ENCODE results near the gene KLK15.

KLK15 gene

GRCh38 chr19:50829801-50830200 lies 3.6 kb downstream of the KLK15 start:
- H3K27ac ChIP-seq: 0 out of 2 replicates have a peak overlapping the region, but pooled peaks have one; percentile 18
- no peak for TF ChIP-seq ZFX (IDR thresholded peaks at IDR 0.05; ENCODE audit: borderline replicate concordance)
- TF ChIP-seq CTCF (IDR thresholded peaks at IDR 0.05): no peak

- no peak overlapping the region for H3K27ac ChIP-seq
- TF ChIP-seq CTCF (IDR thresholded peaks at IDR 0.05) (no peak), ZFX (IDR thresholded peaks at IDR 0.05; ENCODE audit: borderline replicate concordance) (no peak)
Observed at GRCh38 chr19:50827476-50827875, 5.9 kb downstream of the KLK15 start.

GRCh38 chr19:50826492-50827240 lies 6.7 kb downstream of the KLK15 start:
- TF ChIP-seq ZFX (IDR thresholded peaks at IDR 0.05; ENCODE audit: borderline replicate concordance): no peak
- TF ChIP-seq CTCF (IDR thresholded peaks at IDR 0.05): no peak
- no peak overlapping the region for H3K27ac ChIP-seq

- peak within 1 kb of the TSS; percentile 18; the same call in 1 of the 2 replicates for H3K27ac ChIP-seq
- TF ChIP-seq CTCF (IDR thresholded peaks at IDR 0.05) (no peak), ZFX (IDR thresholded peaks at IDR 0.05; ENCODE audit: borderline replicate concordance) (no peak)
Observed at GRCh38 chr19:50823389-50824042, 9.9 kb downstream of the KLK15 start, which contains the start of gene KLK1. Gene KLK1, minus strand, starts transcription at chr19:50823787. Its CDS starts 39 bp downstream, at chr19:50823748.

GRCh38 chr19:50822661-50823208 lies 10.6 kb downstream of the KLK15 start:
- no peak for TF ChIP-seq CTCF (IDR thresholded peaks at IDR 0.05)
- no peak for TF ChIP-seq ZFX (IDR thresholded peaks at IDR 0.05; ENCODE audit: borderline replicate concordance)
- H3K27ac ChIP-seq: no peak overlapping the region; the same call in 1 of the 2 replicates

- peak overlapping the region; percentile 93 for H3K27ac ChIP-seq
- TF ChIP-seq CTCF (IDR thresholded peaks at IDR 0.05): no peak
- no peak for TF ChIP-seq ZFX (IDR thresholded peaks at IDR 0.05; ENCODE audit: borderline replicate concordance)
Observed at GRCh38 chr19:50821622-50822021, 11.8 kb downstream of the KLK15 start.

- no peak for TF ChIP-seq CTCF (IDR thresholded peaks at IDR 0.05)
- TF ChIP-seq ZFX (IDR thresholded peaks at IDR 0.05; ENCODE audit: borderline replicate concordance): no peak
Observed at GRCh38 chr19:50821248-50821612, 12.1 kb downstream of the KLK15 start.

More at GRCh38 chr19:50821248-50821612, 12.1 kb downstream of the KLK15 start:
- H3K27ac ChIP-seq: peak overlapping the region; percentile 93

Measured in 22Rv1 (cell line).